ENCODE data around the gene BTF3L4. TPM values are rescaled to one million over a fixed set of nuclear protein-coding genes. Genes with fewer than 3 reads are reported as not detected.

BTF3L4 gene
- total RNA-seq, 4 donors from 2014 or later, result 46.9 to 61.9 (median 49.0) TPM

GRCh38 chr1:52123622-52124021 lies 67.5 kb downstream of the BTF3L4 start:
- intact Hi-C loops (cut with DNase I; ENCODE audit: low total_unique reads), result no loop called here
- WGBS, 2 donors, result 89 to 95% methylated on average over 6 of the region's 6 CpGs
- no peak for TF ChIP-seq CTCF (IDR thresholded peaks at IDR 0.05)
- no peak for TF ChIP-seq POLR2A (IDR thresholded peaks at IDR 0.05)

GRCh38 chr1:52125736-52126359 lies 69.8 kb downstream of the BTF3L4 start:
- no peak for TF ChIP-seq CTCF (IDR thresholded peaks at IDR 0.05)
- no peak for TF ChIP-seq POLR2A (IDR thresholded peaks at IDR 0.05)
- intact Hi-C loops (cut with DNase I; ENCODE audit: low total_unique reads), result no loop called here

More at GRCh38 chr1:52123622-52124021, 67.5 kb downstream of the BTF3L4 start:
- no peak overlapping the region for H3K4me3 ChIP-seq (ENCODE audit: low read depth, poor library complexity, severe bottlenecking)
- no peak for DNase-seq (ENCODE audit: low spot score in 2 of 2)

GRCh38 chr1:52127181-52128180 lies 71.4 kb downstream of the BTF3L4 start:
- DNase-seq (ENCODE audit: low spot score in 2 of 2), result no peak
- intact Hi-C loops (cut with DNase I; ENCODE audit: low total_unique reads), result no loop called here
- 26 to 32% methylated on average over 5 of the region's 5 CpGs for WGBS, 2 donors
- H3K4me3 ChIP-seq (ENCODE audit: low read depth, poor library complexity, severe bottlenecking), result no peak overlapping the region
- TF ChIP-seq POLR2A (IDR thresholded peaks at IDR 0.05) (no peak), CTCF (IDR thresholded peaks at IDR 0.05) (no peak)

More at GRCh38 chr1:52125736-52126359, 69.8 kb downstream of the BTF3L4 start:
- no peak overlapping the region for H3K4me3 ChIP-seq (ENCODE audit: low read depth, poor library complexity, severe bottlenecking)
- DNase-seq (ENCODE audit: low spot score in 2 of 2), result no peak

GRCh38 chr1:52139817-52140540 lies 83.9 kb downstream of the BTF3L4 start:
- H3K4me3 ChIP-seq (ENCODE audit: low read depth, poor library complexity, severe bottlenecking), result no peak overlapping the region
- DNase-seq (ENCODE audit: low spot score in 2 of 2), result peak in 1 of 2 donors; percentile 24
- TF ChIP-seq POLR2A (IDR thresholded peaks at IDR 0.05) (no peak), CTCF (IDR thresholded peaks at IDR 0.05) (no peak)
- intact Hi-C loops (cut with DNase I; ENCODE audit: low total_unique reads), result no loop called here
- WGBS, 2 donors, result 39 to 42% methylated on average over 5 of the region's 5 CpGs

Other genes starting within 250 kb of the BTF3L4 start
- 100 to 1,000 TPM in 2 of 4 donors, 10 to 100 TPM in 2; 90.3 to 113 (median 103) TPM for gene NRDC, start 177.6 kb upstream of the BTF3L4 start, total RNA-seq
- gene RAB3B, start 65.6 kb upstream of the BTF3L4 start, total RNA-seq, result 10 to 100 TPM in 1 of 4 donors, 1 to 10 TPM in 3; 2.4 to 13.7 (median 4.3) TPM
- 1 to 10 TPM; 6.8 to 8.7 (median 7.1) TPM for gene KTI12, start 22.5 kb upstream of the BTF3L4 start, total RNA-seq
- gene TXNDC12, start 1.1 kb upstream of the BTF3L4 start, total RNA-seq, result 10 to 100 TPM; 22.5 to 37.0 (median 30.0) TPM
- 10 to 100 TPM; 23.7 to 38.2 (median 30.7) TPM for gene ZFYVE9, start 85.8 kb downstream of the BTF3L4 start, total RNA-seq